Endothelial cell of umbilical vein (primary cell): ENCODE data around the gene CELSR1. TPM values are rescaled to one million over a fixed set of nuclear protein-coding genes. Genes with fewer than 3 reads are reported as not detected.

Experiments used
- BruUV-seq: library from RNA; stranded (reverse); fragments of 400-500 nt; replicated peaks from 2 replicates; lab custom pipeline; 2021; lab: Mats Ljungman, UMichigan
- CTCF ChIA-PET: fragments of 300-600, 350-600 bp; sonication (Branson Sonifier 250); formaldehyde crosslinking; loops from one replicate; lab custom pipeline; 2021; ENCODE audit warnings: antibody characterized with exemption, inconsistent platforms; lab: Charles Lee
- POLR2A ChIA-PET: fragments of 300-600, 350-600 bp; sonication (Branson Sonifier 250); formaldehyde crosslinking; loops from one replicate; lab custom pipeline; 2021; ENCODE audit warnings: antibody characterized with exemption, inconsistent platforms; lab: Charles Lee
- DNase-seq: peaks from one replicate; pipeline ENCODE4 v3.0.0-alpha.2; 2011; ENCODE audit warnings: low read depth, low spot score
- FAIRE-seq: peaks from 2 replicates; lab custom pipeline; 2011; peaks lifted over from hg19 to GRCh38; lab: Jason Lieb, UNC
- H2AFZ ChIP-seq: 2 replicates; pipeline ENCODE4 v1.6.0; 2012; ENCODE audit warnings: low read depth, low read length, control low read depth, inconsistent platforms
- H3K27ac ChIP-seq: 2 replicates; pipeline ENCODE4 v1.5.1; 2011; ENCODE audit warnings: low read depth, mild to moderate bottlenecking, control low read depth, low read length, moderate library complexity; ENCODE audit not compliant: insufficient read depth
- H3K27me3 ChIP-seq, 2 experiments: 2 replicates each; pipeline versions ENCODE4 v1.6.0 to v1.6.1; 2011; ENCODE audit warnings: low read length in 2 of 2, mixed read lengths in 1 of 2; ENCODE audit not compliant: control insufficient read depth in 2 of 2, insufficient read depth in 2 of 2
- H3K36me3 ChIP-seq, 2 experiments: 2 replicates in 1 of 2; 3 replicates in 1 of 2; pipeline ENCODE4 v1.5.1; 2011; ENCODE audit warnings: low read length in 2 of 2, mild to moderate bottlenecking in 1 of 2, moderate library complexity in 1 of 2; ENCODE audit not compliant: control insufficient read depth in 2 of 2, insufficient read depth in 2 of 2; ENCODE audit errors: extremely low read depth in 1 of 2
- H3K4me1 ChIP-seq: 3 replicates; pipeline ENCODE4 v1.5.1; 2011; ENCODE audit warnings: mild to moderate bottlenecking, low read length; ENCODE audit not compliant: control insufficient read depth, insufficient read depth; ENCODE audit errors: extremely low read depth
- H3K4me2 ChIP-seq: 2 replicates; pipeline ENCODE4 v1.6.1; 2011; ENCODE audit warnings: low read length, control low read depth, mixed read lengths; ENCODE audit not compliant: insufficient read depth
- H3K4me3 ChIP-seq, 3 experiments: fragments of 200-600 bp in 1 of 3; sonication (generic), shearing (Covaris generic) in 1 of 3; replicated peaks in 1 of 3; 2 replicates each; pipeline ENCODE4 v1.5.1; 2011 to 2016; ENCODE audit warnings: control low read depth in 3 of 3, low read length in 3 of 3, mild to moderate bottlenecking in 2 of 3, inconsistent platforms in 1 of 3, low read depth in 1 of 3, moderate library complexity in 1 of 3; ENCODE audit not compliant: insufficient read depth in 1 of 3
- H3K79me2 ChIP-seq: 2 replicates; pipeline ENCODE4 v1.6.0; 2012; ENCODE audit warnings: low read length, inconsistent platforms; ENCODE audit not compliant: control insufficient read depth, insufficient read depth
- H3K9ac ChIP-seq: replicated peaks from 2 replicates; pipeline ENCODE3; 2011; ENCODE audit warnings: low read length, control low read depth; ENCODE audit not compliant: insufficient read depth; ENCODE audit errors: extremely low read depth
- H3K9me1 ChIP-seq: replicated peaks from 3 replicates; pipeline ENCODE4 v1.6.0; 2011; ENCODE audit warnings: mild to moderate bottlenecking, low read length; ENCODE audit not compliant: control insufficient read depth, insufficient read depth; ENCODE audit errors: extremely low read depth
- H3K9me3 ChIP-seq: replicated peaks from 2 replicates; pipeline ENCODE4 v1.5.1; 2012; ENCODE audit warnings: low read length, inconsistent platforms; ENCODE audit not compliant: control insufficient read depth, insufficient read depth
- H4K20me1 ChIP-seq: replicated peaks from 2 replicates; pipeline ENCODE3; 2011; ENCODE audit warnings: mild to moderate bottlenecking, low read length; ENCODE audit not compliant: control insufficient read depth, insufficient read depth; ENCODE audit errors: extremely low read depth
- EZH2 ChIP-seq: IDR thresholded peaks from 2 replicates; pipeline ENCODE4 v1.6.1; 2012; ENCODE audit warnings: borderline replicate concordance, low read depth, mild to moderate bottlenecking, moderate library complexity, low read length, inconsistent platforms; ENCODE audit not compliant: severe bottlenecking
- GATA2 ChIP-seq: IDR thresholded peaks from 2 replicates; pipeline ENCODE4 v1.7.0; 2011; ENCODE audit warnings: low read depth, mild to moderate bottlenecking, moderate library complexity, mixed read lengths, low read length; ENCODE audit not compliant: insufficient read length, insufficient read depth
- MYC ChIP-seq: IDR thresholded peaks from one replicate; pipeline ENCODE4 v1.6.1; 2011; ENCODE audit warnings: mild to moderate bottlenecking, low read depth, low read length
- POLR2A ChIP-seq: IDR thresholded peaks from 2 replicates; pipeline ENCODE4 v1.6.1; 2012; ENCODE audit warnings: low read depth, mild to moderate bottlenecking, control low read depth, low read length
- POLR2AphosphoS5 ChIP-seq: IDR thresholded peaks from 2 replicates; pipeline ENCODE4 v1.6.1; 2012; ENCODE audit warnings: low read depth, mild to moderate bottlenecking, control low read depth, low read length, moderate library complexity; ENCODE audit not compliant: insufficient read depth
- dilution Hi-C: fragments of 300-500 bp; cut with MboI; formaldehyde crosslinking; loops from one replicate; pipeline ENCODE4 v1.15.0; 2019; ENCODE audit warnings: low sequenced_read_pairs; ENCODE audit not compliant: extremely low pct_ligation_motif_present
- intact Hi-C: fragments of 100-400 bp; cut with micrococcal nuclease; formaldehyde crosslinking; loops from one replicate; pipeline ENCODE4 v1.10.0; 2022
- polyA plus RNA-seq, 4 experiments: library from polyadenylated mRNA; depleted of rRNA in 3 of 4; stranded (reverse) in 3 of 4; unstranded in 1 of 4; fragments of >200 nt; gene quantifications; 2 replicates each; pipeline versions ENCODE4 v1.2.1 to v1.2.3, GENCODE V29; 2011 to 2012; ENCODE audit warnings: missing spikeins in 1 of 4
- total RNA-seq: library from RNA; stranded (reverse); gene quantifications from 2 replicates; pipeline ENCODE4 v1.2.3, GENCODE V29; 2021
- TF ChIP-seq, protein P1 (sequence below), 2 donors: IDR thresholded peaks; 1 replicate in 1 of 2; 2 replicates in 1 of 2; pipeline ENCODE4 v1.5.1; 2011; ENCODE audit warnings: low read length in 2 of 2, mild to moderate bottlenecking in 2 of 2, moderate library complexity in 2 of 2, control low read depth in 1 of 2, inconsistent platforms in 1 of 2, low read depth in 1 of 2; ENCODE audit not compliant: insufficient read depth in 1 of 2; ENCODE audit errors: extremely low read depth in 1 of 2
- TF ChIP-seq, protein P2 (sequence below): IDR thresholded peaks from 2 replicates; pipeline ENCODE4 v1.6.1; 2011; ENCODE audit not compliant: insufficient read depth, insufficient read length

CELSR1 gene
- total and polyA plus RNA-seq, 2 donors (not counting 3 experiments of a cell fraction or from before 2014, with no cell fraction given) = 3.7 to 5.4 TPM

DNA sequence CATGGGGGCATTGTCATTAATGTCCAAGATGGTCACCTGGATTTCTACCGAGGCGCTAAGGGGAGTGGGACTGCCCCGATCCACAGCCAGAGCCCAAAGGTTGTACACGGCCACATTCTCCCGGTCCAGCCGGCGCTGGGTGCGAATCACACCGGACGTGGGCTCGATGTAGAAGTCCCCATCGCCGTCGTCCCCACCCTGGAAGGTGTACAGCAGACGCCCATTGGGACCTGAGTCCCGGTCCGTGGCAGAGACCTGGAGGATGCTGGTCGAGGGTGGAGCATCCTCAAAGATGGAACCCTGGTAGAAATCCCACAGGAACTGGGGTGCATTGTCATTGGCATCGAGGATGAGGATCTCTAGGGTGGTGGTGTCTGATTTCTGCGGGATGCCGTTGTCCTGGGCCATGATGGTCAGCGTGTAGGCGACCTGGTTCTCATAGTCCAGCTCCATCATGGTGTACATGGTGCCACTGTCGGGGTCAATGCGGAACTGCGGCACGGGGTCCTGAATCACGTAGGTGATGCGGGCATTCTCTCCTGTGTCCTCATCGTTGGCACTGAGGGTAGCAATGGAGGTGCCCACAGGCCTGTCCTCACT, 3.1 kb downstream of the CELSR1 start:
- POLR2A ChIA-PET = no interaction called here

DNA sequence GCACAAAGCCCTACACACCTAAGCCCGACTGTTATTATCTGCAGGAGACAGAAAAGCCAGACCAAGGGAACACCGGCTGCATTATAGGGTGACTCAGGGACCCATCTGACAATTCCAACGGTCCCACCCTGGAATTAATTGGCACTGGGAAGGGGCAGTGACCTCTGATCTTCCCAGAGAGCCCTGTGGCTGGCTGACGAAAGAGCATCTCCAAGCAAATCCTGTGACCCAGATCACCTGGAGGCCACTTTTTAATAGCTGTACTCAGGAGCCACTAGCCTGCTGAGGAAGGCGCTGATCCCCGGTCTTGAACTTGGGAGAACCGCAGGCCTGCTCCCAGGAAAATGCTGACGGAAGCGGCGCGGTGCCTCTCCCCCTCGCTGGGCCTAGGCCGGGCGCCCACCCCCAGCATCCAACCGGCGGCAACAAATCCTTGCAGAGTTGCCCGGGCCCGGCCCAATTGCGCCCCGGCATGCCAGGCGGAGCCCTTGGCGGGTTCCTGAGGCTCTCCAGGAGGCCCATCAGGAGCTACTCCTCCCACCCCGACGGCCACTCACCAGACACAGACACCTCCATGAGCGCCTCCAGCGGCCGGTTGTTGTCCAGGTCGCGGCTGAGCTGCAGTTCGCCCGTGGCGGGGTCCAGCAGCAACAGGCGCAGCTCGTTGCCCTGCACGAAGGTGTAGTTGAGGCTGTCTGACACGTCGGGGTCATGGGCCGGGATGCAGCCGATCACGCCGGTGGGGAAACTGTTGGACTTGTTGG, 4.2 kb downstream of the CELSR1 start:
- FAIRE-seq (no peak), DNase-seq (no peak)
- ChIA-PET POLR2A (no interaction called here), CTCF (interaction anchor here (0.6 to 2.7 kb wide), 4 partner anchors 8 to 309 kb away, joined by 3 to 16 read pairs (median 4); no protein-coding TSS in a partner anchor)
- no peak overlapping the region for H3K27ac ChIP-seq
- dilution Hi-C loops = no loop called here
- BruUV-seq = no TSS peak
- H3K9me1 ChIP-seq = no peaks in the 10 kb centered on the region
- no peak for TF ChIP-seq GATA2
- no peak for TF ChIP-seq EZH2
- TF ChIP-seq, protein P1, sequence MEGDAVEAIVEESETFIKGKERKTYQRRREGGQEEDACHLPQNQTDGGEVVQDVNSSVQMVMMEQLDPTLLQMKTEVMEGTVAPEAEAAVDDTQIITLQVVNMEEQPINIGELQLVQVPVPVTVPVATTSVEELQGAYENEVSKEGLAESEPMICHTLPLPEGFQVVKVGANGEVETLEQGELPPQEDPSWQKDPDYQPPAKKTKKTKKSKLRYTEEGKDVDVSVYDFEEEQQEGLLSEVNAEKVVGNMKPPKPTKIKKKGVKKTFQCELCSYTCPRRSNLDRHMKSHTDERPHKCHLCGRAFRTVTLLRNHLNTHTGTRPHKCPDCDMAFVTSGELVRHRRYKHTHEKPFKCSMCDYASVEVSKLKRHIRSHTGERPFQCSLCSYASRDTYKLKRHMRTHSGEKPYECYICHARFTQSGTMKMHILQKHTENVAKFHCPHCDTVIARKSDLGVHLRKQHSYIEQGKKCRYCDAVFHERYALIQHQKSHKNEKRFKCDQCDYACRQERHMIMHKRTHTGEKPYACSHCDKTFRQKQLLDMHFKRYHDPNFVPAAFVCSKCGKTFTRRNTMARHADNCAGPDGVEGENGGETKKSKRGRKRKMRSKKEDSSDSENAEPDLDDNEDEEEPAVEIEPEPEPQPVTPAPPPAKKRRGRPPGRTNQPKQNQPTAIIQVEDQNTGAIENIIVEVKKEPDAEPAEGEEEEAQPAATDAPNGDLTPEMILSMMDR (IDR thresholded peaks at IDR 0.05; ENCODE audit: extremely low read depth in 1 of 2, insufficient read depth in 1 of 2, low read depth in 1 of 2, low read length in 2 of 2) = no peak
- no peak for TF ChIP-seq POLR2A
- no peak for TF ChIP-seq MYC
- no peak for TF ChIP-seq POLR2AphosphoS5
- TF ChIP-seq, protein P2, sequence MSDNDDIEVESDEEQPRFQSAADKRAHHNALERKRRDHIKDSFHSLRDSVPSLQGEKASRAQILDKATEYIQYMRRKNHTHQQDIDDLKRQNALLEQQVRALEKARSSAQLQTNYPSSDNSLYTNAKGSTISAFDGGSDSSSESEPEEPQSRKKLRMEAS = no peak
- no peak overlapping the region for H3K4me2 ChIP-seq
- no peak overlapping the region for H3K9ac ChIP-seq
- H2AFZ ChIP-seq = no peak overlapping the region
- intact Hi-C loops = loop anchor here (2.0 kb wide), 1 partner anchor 16 kb away; no protein-coding TSS in a partner anchor
- H3K27me3 ChIP-seq = peaks cover 6 to 18% of the 10 kb centered on the region in 2 experiments
- no peaks in the 10 kb centered on the region for H3K79me2 ChIP-seq
- H3K36me3 ChIP-seq = no peaks in the 10 kb centered on the region
- no peak overlapping the region for H3K4me3 ChIP-seq
- H4K20me1 ChIP-seq = no peaks in the 10 kb centered on the region
- H3K9me3 ChIP-seq = no peaks in the 10 kb centered on the region
- peaks cover 5% of the 10 kb centered on the region for H3K4me1 ChIP-seq

More for the DNA sequence above, 3.1 kb downstream of the CELSR1 start:
- Histone ChIP-seq H3K4me1 (peaks cover 8% of the 10 kb centered on the region), H3K9me3 (no peaks in the 10 kb centered on the region), H3K4me3 (no peak overlapping the region), H2AFZ (no peak overlapping the region), H3K27me3 (peaks cover 15 to 28% of the 10 kb centered on the region in 2 experiments), H3K4me2 (no peak overlapping the region), H3K79me2 (no peaks in the 10 kb centered on the region), H3K9me1 (no peaks in the 10 kb centered on the region), H3K36me3 (no peaks in the 10 kb centered on the region), H4K20me1 (no peaks in the 10 kb centered on the region), H3K27ac (no peak overlapping the region), H3K9ac (no peak overlapping the region)
- dilution Hi-C loops (no loop called here), intact Hi-C loops (no loop called here)
- no peak for TF ChIP-seq EZH2
- no peak for DNase-seq
- no peak for FAIRE-seq
- CTCF ChIA-PET = interaction anchor here (1.7 to 2.7 kb wide), 2 partner anchors 29 to 166 kb away, joined by 4 to 16 read pairs; no protein-coding TSS in a partner anchor
- no TSS peak for BruUV-seq
